Activated T-helper 17 cell treated with anti-CD3 and anti-CD28 coated beads, Interleukin-2, amount 50 U/mL, for 72 hours (primary cell): ENCODE results near the gene HSPB3. TPM values are rescaled to one million over a fixed set of nuclear protein-coding genes. Genes with fewer than 3 reads are reported as not detected.
"Not testable (repeated sequence)": the region's sequence is repeated elsewhere in the genome, so short reads cannot be mapped to it uniquely, and the experiment has no call there.

Experiments
- ATAC-seq: fragments of 150-1000 bp; cut with Tn5 transposase; replicated peaks from 2 replicates; pipeline ENCODE4 v1.10.0; 2021; ENCODE audit warnings: mild to moderate bottlenecking, moderate library complexity
- H3K27ac Mint-ChIP-seq: one replicate; pipeline ENCODE4 v1.8.0; 2022; ENCODE audit warnings: mixed read lengths
- H3K27me3 Mint-ChIP-seq: one replicate; pipeline ENCODE4 v1.8.0; 2022; ENCODE audit warnings: mixed read lengths
- H3K36me3 Mint-ChIP-seq: one replicate; pipeline ENCODE4 v1.8.0; 2022; ENCODE audit warnings: low read depth, mild to moderate bottlenecking, mixed read lengths
- H3K4me1 Mint-ChIP-seq: one replicate; pipeline ENCODE4 v1.8.0; 2022; ENCODE audit warnings: mixed read lengths
- H3K4me3 Mint-ChIP-seq: one replicate; pipeline ENCODE4 v1.8.0; 2022; ENCODE audit warnings: mild to moderate bottlenecking, mixed read lengths
- H3K9me3 Mint-ChIP-seq: one replicate; pipeline ENCODE4 v1.8.0; 2022; ENCODE audit warnings: mixed read lengths
- total RNA-seq, 2 donors: library from RNA; stranded (reverse); gene quantifications; one replicate each; pipeline ENCODE4 v1.2.3, GENCODE V29; 2022

Gene HSPB3
- total RNA-seq, 2 donors from 2014 or later, result not detected

DNA sequence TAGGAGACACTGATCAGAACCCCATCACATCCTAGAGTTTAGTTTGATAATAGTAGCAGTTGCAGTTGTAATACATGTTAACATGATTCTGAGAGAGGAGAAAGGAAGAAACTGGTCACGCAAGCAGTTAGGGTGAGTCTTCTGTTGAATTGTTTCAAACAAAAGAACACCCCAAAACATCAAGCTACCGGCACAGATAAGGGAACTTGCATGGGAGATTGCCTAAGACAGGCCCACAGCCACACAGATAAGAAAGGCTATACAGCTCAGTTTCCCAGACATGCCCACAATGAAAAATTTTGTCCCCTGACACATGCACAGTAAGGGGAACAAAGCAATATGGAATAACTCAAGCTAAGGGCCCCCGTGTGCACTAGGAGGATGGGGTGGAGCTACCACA is 15.9 kb downstream of the HSPB3 start:
- H3K27ac Mint-ChIP-seq, result no peak overlapping the region
- no peaks in the 10 kb centered on the region for H3K9me3 Mint-ChIP-seq
- ATAC-seq, result no peak
- no peaks in the 10 kb centered on the region for H3K27me3 Mint-ChIP-seq
- no peaks in the 10 kb centered on the region for H3K36me3 Mint-ChIP-seq
- H3K4me1 Mint-ChIP-seq, result peaks cover 5% of the 10 kb centered on the region
- H3K4me3 Mint-ChIP-seq, result no peak overlapping the region

DNA sequence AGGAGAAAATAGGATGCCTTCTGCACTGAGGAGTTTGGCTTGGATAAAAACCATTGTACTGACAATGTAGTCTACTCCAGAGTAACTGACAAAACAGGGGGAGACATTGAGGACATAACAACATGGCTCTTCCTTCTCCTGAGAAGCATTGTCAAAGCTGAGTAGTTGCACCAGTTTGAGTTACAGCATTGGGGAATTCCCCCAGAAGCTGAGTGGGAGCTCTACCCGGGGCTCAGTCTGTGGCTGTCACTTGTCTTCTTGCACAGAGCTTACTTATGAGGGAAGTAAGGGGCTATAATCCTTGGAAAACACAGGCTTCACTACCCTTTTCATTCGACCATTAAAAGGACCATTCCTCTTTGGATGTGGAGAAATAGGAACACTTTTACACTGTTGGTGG is 21.2 kb downstream of the HSPB3 start:
- no peaks in the 10 kb centered on the region for H3K9me3 Mint-ChIP-seq
- no peak overlapping the region for H3K4me3 Mint-ChIP-seq
- no peaks in the 10 kb centered on the region for H3K4me1 Mint-ChIP-seq
- H3K27me3 Mint-ChIP-seq, result peaks cover 8% of the 10 kb centered on the region
- no peaks in the 10 kb centered on the region for H3K36me3 Mint-ChIP-seq
- ATAC-seq, result no peak
- H3K27ac Mint-ChIP-seq, result no peak overlapping the region

DNA sequence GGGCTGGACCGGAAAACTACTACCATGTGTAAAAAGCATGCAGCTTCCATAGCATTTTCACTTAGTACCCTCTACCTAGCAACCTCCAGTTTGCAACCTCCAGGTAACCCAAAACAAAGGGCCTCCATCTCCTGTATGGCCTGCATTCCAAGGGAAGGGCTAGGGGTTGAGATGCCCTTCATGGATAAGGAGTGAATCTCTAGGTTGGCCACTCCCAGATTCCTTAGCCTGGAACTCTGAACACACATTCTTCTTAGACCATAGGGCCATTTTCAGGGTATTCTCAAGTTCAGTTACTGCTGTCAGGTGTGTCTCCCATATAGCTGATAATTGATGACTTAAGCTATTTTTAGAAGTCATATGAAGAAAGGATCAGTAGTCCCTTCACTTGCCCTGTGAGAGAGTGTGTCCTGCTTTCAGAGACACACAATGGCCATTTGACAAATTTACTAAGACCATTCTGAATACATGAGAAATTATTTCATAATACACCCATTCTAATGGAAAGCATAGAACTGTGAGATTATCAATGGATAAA is 22.5 kb downstream of the HSPB3 start:
- H3K9me3 Mint-ChIP-seq, result no peaks in the 10 kb centered on the region

DNA sequence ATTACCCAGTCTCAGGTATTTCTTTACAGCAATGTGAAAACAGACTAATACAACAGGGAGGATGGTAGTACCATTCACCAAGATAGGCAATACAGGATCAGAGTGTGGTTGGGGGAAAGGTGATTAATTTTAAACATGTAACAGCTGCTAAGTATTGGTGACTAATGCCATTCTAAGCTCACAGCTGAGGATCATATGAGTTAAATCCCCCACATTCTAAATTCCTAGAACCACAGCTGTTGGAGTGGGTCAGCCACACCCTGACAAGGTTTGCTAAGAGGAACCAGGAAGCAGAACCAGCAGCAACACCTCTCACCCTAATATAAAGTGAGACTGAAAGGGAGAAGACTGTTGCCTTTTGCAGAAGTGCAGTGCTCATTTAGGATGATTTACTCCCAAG is 24.8 kb downstream of the HSPB3 start:
- H3K36me3 Mint-ChIP-seq, result no peaks in the 10 kb centered on the region
- no peak overlapping the region for H3K27ac Mint-ChIP-seq
- no peak for ATAC-seq
- no peak overlapping the region for H3K4me3 Mint-ChIP-seq
- no peaks in the 10 kb centered on the region for H3K4me1 Mint-ChIP-seq
- no peaks in the 10 kb centered on the region for H3K9me3 Mint-ChIP-seq
- peaks cover 8% of the 10 kb centered on the region for H3K27me3 Mint-ChIP-seq

More for the DNA sequence above, 22.5 kb downstream of the HSPB3 start:
- Mint-ChIP-seq H3K27me3 (peaks cover 8% of the 10 kb centered on the region), H3K4me3 (no peak overlapping the region), H3K27ac (no peak overlapping the region), H3K4me1 (no peaks in the 10 kb centered on the region), H3K36me3 (no peaks in the 10 kb centered on the region)
- no peak for ATAC-seq

DNA sequence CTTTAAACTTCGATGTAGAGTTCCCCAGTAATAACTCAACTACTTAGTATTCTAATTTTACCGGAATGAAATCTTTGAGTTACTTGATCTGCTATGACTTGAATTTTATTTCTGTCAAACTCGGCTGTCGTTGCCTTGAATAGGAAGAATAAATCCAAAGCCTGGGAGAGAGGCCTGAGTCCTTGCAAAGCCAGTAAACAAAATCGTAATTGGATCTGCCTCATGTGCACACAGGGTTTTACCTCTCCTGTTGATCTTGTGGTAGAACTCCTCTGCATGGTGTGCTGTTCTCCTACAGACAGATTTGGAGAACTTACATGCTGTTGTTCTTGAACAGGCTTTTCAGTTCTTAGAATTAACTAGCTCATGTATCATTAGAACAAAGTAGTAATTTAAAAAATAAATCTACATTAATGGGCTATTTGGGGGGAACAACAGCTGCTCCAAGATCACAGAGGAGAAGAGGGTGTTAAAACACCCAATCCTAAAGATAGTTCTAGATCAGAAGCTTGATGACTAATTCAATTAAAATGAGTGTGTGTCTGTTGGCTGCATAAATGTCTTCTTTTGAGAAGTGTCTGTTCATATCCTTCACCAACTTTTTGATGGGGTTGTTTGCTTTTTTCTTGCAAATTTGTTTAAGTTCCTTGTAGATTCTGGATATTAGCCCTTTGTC is 28.9 kb downstream of the HSPB3 start:
- no peak overlapping the region for H3K27ac Mint-ChIP-seq
- no peak overlapping the region for H3K4me3 Mint-ChIP-seq
- no peaks in the 10 kb centered on the region for H3K9me3 Mint-ChIP-seq
- H3K4me1 Mint-ChIP-seq, result no peaks in the 10 kb centered on the region
- H3K27me3 Mint-ChIP-seq, result peaks cover 5% of the 10 kb centered on the region
- no peaks in the 10 kb centered on the region for H3K36me3 Mint-ChIP-seq
- ATAC-seq, result no peak

DNA sequence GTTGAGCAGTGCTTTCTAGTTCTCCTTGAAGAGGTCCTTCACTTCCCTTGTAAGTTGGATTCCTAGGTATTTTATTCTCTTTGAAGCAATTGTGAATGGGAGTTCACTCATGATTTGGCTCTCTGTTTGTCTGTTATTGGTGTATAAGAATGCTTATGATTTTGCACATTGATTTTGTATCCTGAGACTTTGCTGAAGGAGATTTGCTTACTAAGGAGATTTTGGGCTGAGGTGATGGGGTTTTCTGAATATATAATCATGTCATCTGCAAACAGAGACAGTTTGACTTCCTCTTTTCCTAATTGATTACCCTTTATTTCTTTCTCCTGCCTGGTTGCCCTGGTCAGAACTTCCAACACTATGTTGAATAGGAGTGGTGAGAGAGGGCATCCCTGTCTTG is 30.2 kb downstream of the HSPB3 start:
- not testable (repeated sequence) for H3K9me3 Mint-ChIP-seq, H3K36me3 Mint-ChIP-seq

DNA sequence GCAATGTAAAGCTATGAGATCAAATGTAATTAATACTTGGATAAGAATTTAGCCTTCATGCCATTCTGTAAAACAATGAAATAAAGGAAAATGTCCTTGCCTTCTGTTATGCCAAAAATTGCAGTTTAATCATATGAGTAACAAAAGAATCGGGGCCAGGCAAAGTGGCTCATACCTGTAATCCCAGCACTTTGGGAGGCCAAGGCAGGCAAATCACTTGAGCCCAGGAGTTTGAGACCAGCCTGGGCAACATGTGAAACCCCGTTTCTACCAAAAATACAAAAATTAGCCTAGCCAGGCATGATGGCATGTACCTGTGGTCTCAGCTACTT is 34.1 kb downstream of the HSPB3 start:
- H3K27ac Mint-ChIP-seq, H3K27me3 Mint-ChIP-seq, H3K4me3 Mint-ChIP-seq, H3K4me1 Mint-ChIP-seq, H3K9me3 Mint-ChIP-seq, H3K36me3 Mint-ChIP-seq, ATAC-seq: not testable (repeated sequence)

More for the DNA sequence above, 30.2 kb downstream of the HSPB3 start:
- not testable (repeated sequence) for ATAC-seq, H3K27ac Mint-ChIP-seq, H3K27me3 Mint-ChIP-seq, H3K4me3 Mint-ChIP-seq, H3K4me1 Mint-ChIP-seq

DNA sequence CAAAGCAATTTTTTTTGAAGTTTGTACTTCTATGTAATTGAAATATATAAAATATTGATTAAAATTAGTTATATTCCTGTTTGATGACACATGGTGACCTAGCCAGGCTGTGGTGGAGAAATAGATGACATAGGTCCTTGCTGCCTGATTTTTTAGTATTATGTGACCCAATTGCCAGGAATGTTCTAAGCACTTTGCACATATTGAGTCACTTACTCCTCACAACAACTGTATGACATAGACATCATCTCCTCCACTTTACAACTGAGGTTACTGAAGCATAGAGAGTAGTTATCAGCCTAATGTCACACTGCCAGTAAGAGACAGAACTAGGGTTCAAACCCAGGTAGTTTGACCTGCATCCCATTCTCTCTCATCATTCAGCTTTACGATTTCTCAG is 35.8 kb downstream of the HSPB3 start:
- Mint-ChIP-seq H3K27me3 (peaks cover 6% of the 10 kb centered on the region), H3K36me3 (no peaks in the 10 kb centered on the region), H3K4me1 (no peaks in the 10 kb centered on the region), H3K9me3 (no peaks in the 10 kb centered on the region), H3K27ac (no peak overlapping the region), H3K4me3 (no peak overlapping the region)
- no peak for ATAC-seq

DNA sequence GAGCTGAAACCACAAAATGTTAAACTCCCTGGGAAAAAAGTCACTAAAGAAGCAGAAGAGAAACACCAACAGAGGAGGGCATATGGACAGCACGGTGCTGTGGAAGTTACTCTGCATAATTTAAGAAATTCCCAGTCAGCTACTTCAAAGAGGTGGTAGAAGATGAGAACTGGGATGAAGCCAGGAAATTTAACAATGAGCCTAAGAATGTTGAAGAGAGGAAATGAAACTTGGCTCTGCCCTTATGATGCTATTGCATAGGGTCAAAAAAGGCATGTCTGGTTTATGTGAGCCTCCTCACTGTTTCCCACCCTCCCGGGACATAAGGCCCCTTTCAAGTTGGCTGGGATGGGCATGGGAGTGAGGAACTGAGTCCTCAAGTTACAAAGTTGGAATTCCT is 36.7 kb downstream of the HSPB3 start:
- H3K36me3 Mint-ChIP-seq, result no peaks in the 10 kb centered on the region
- no peaks in the 10 kb centered on the region for H3K9me3 Mint-ChIP-seq
- no peak overlapping the region for H3K27ac Mint-ChIP-seq
- no peaks in the 10 kb centered on the region for H3K4me1 Mint-ChIP-seq
- peaks cover 6% of the 10 kb centered on the region for H3K27me3 Mint-ChIP-seq
- no peak overlapping the region for H3K4me3 Mint-ChIP-seq
- no peak for ATAC-seq

DNA sequence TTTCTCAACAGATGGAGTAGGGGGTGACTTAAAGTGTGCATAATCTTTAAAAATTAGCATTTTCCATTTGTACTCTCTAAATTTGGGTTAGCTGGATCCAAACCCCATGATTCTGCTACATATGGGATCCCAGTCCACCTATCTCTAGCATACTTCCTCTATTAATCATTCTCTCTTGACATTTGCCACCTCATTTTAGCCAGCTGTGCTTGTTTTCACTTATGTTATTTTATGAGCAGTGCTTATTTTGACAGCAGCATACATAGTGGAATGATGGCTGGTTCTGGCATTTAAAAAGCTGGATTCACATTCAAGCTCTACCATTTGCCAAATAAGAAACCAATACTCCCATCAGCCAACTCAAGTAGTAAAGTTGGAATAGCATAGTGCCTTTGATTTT is 39.5 kb downstream of the HSPB3 start:
- ATAC-seq, result no peak
- Mint-ChIP-seq H3K36me3 (no peaks in the 10 kb centered on the region), H3K27ac (no peak overlapping the region), H3K4me3 (no peak overlapping the region), H3K27me3 (peaks cover 12% of the 10 kb centered on the region), H3K9me3 (no peaks in the 10 kb centered on the region), H3K4me1 (no peaks in the 10 kb centered on the region)

Other genes with a start within 250 kb of the HSPB3 start
- gene ARL15, start 145.1 kb upstream of the HSPB3 start, total RNA-seq, result 1 to 10 TPM; 6.8 to 8.3 TPM
- 10 to 100 TPM in 1 of 2 donors, 1 to 10 TPM in 1; 4.3 to 11.6 TPM for gene SNX18, start 62.1 kb downstream of the HSPB3 start, total RNA-seq